Measurements from ENCODE around the gene COPS9. TPM values are rescaled to one million over a fixed set of nuclear protein-coding genes. Genes with fewer than 3 reads are reported as not detected.
A peak's percentile ranks its signal among the peaks of the same experiment; 100 is the strongest.

Gene COPS9
- total and polyA plus RNA-seq, 7 experiments from 2014 or later, result 53.7 to 297 (median 75.6) TPM

DNA sequence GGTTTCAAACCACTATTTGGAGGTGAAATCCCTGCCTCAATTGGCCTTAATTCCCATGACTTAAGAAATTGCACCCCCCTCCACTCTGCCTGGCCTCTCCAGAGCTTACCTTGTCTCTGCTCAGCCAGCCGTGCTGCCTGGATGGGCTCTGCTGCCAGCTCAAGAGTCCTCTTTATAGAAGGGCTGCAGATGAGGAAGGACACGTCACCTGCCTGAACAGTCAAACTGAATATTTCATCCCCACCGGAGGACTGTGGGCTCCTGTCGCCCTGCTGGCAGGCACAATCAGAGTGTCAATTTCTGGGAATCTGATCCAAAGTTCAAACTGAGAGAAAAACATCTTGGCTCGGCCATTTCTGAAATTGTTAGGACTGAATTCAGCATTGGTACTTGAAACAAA, 4.4 kb upstream of the COPS9 start, which contains the start of gene OTOS:
TSS of gene OTOS (minus strand) at position 148 of the 400 bp plus-strand sequence. CDS start 332 bp downstream, outside the sequence.
- Mint-ChIP-seq H3K9me3 (peaks cover 0 to 2% (median 0%) of the 10 kb centered on the region in 11 donors), H3K27ac (no peak within 1 kb of the TSS), H3K36me3 (no peaks in the 10 kb centered on the region), H3K4me1 (peaks cover 8 to 11% (median 9%) of the 10 kb centered on the region in 7 donors), H3K4me3 (no peak within 1 kb of the TSS), H3K27me3 (peaks cover 0 to 7% (median 0%) of the 10 kb centered on the region in 5 donors)
- Histone ChIP-seq H3K27me3 (ENCODE audit: control insufficient read depth in 2 of 2, insufficient read depth in 2 of 2, low read length in 2 of 2) (no peaks in the 10 kb centered on the region), H3K4me1 (ENCODE audit: control insufficient read depth in 2 of 2, insufficient read depth in 2 of 2, low read length in 2 of 2) (peaks cover 5 to 11% of the 10 kb centered on the region in 2 donors), H3K9me3 (ENCODE audit: control insufficient read depth in 2 of 3, low read length in 3 of 3) (no peaks in the 10 kb centered on the region), H3K4me3 (ENCODE audit: low read length) (no peak within 1 kb of the TSS), H3K27ac (ENCODE audit: low read depth, low read length) (no peak within 1 kb of the TSS), H3K36me3 (ENCODE audit: control insufficient read depth in 2 of 3, insufficient read depth in 3 of 3, low read length in 3 of 3) (peaks cover 0 to 10% (median 0%) of the 10 kb centered on the region in 3 experiments)
- ChIA-PET POLR2A (interaction anchor here (0.6 kb wide), 1 partner anchor 115 kb away, joined by 3 read pairs; no protein-coding TSS in a partner anchor), CTCF (interaction anchor here (0.7 to 6.6 kb wide), 2 partner anchors 80 to 370 kb away, joined by 3 to 81 read pairs; no protein-coding TSS in a partner anchor)
- intact Hi-C loops (cut with micrococcal nuclease), result loop anchor here (5.0 to 10.0 kb wide), 5 partner anchors 203 to 1768 kb away; no protein-coding TSS in a partner anchor
- ATAC-seq, result no peak
- no peak for DNase-seq

DNA sequence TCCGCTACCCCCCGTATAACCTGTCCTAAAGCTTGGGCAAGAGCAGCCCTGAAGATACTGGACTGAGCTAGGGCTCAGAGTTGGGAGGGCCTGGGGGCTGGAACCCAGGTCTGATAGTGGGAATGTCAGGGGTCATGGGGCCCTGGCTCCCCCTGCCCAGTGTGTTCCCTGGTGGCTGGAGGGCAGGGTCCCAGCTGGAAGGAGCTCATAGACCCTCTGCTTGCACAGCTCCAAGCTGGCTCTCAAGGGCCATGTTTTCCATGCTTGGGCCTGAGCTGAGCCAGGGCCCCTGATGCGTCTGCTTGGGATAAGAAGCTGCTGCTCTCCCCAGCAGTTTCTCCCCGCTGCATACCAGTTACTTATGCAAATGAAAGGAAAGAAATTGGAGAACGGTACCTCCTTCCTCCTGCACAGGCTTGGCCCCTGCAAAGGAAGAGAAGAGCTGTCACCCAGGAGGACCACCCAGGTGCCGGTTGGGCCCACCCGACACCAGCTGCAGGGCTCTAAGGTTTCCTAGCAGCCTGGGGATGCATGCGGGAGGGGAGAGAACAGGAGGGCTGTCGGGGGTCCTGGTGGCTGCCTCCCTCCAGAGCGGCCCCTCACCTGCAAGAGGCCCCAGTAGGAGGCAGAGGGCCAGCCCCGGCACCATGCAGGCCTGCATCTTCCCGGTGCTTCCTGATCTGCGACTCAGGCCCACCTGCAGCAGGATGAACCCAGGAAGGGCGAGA, 3.7 kb upstream of the COPS9 start:
- Histone ChIP-seq H3K9me3 (ENCODE audit: control insufficient read depth in 2 of 3, low read length in 3 of 3) (no peaks in the 10 kb centered on the region), H3K27me3 (ENCODE audit: control insufficient read depth in 2 of 2, insufficient read depth in 2 of 2, low read length in 2 of 2) (no peaks in the 10 kb centered on the region), H3K4me3 (ENCODE audit: low read length) (no peak overlapping the region), H3K4me1 (ENCODE audit: control insufficient read depth in 2 of 2, insufficient read depth in 2 of 2, low read length in 2 of 2) (peaks cover 12 to 18% of the 10 kb centered on the region in 2 donors), H3K27ac (ENCODE audit: low read depth, low read length) (no peak overlapping the region), H3K36me3 (ENCODE audit: control insufficient read depth in 2 of 3, insufficient read depth in 3 of 3, low read length in 3 of 3) (peaks cover 0 to 10% (median 0%) of the 10 kb centered on the region in 3 experiments)
- POLR2A ChIA-PET, result interaction anchor here (0.6 to 1.2 kb wide), 2 partner anchors 9 to 114 kb away, joined by 3 read pairs; no protein-coding TSS in a partner anchor
- no peak overlapping the region for H3K27ac Mint-ChIP-seq
- peaks cover 14 to 18% (median 16%) of the 10 kb centered on the region in 7 donors for H3K4me1 Mint-ChIP-seq
- intact Hi-C loops (cut with micrococcal nuclease), result loop anchor here (5.0 to 10.0 kb wide), 7 partner anchors 203 to 1768 kb away; partner anchors contain the start of gene HDAC4 (in 1 of the 2)
- peaks cover 0 to 7% (median 0%) of the 10 kb centered on the region in 5 donors for H3K27me3 Mint-ChIP-seq
- DNase-seq, result no peak
- peaks cover 0 to 2% (median 0%) of the 10 kb centered on the region in 11 donors for H3K9me3 Mint-ChIP-seq
- no peak for ATAC-seq
- H3K4me3 Mint-ChIP-seq, result no peak overlapping the region
- no peaks in the 10 kb centered on the region for H3K36me3 Mint-ChIP-seq
- CTCF ChIA-PET, result interaction anchor here (1.2 kb wide), 1 partner anchor 79 kb away, joined by 4 read pairs; no protein-coding TSS in a partner anchor

DNA sequence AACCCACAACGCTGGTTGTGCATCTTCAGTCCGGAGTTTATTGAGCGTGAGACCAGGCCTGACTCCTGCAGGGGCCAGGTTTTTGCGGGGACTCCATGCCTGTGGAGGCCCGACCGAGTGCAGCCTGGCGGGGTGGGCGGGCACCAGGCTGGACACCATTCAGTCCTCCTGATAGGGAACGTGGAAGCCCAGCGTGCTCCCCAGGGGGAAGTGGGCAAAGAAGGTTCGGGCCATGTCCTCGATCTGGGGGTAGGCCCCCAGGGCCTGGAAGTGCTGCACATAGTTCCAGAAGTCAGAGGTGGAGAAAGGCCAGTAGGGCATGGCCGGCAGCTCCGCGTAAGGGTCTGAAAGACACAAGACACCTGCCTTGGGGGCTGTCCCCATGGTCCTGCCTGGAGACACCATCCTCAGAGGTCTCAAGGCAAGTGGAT, 2.9 kb upstream of the COPS9 start:
- ChIA-PET CTCF (interaction anchor here (1.2 to 1.4 kb wide), 2 partner anchors 78 kb away, joined by 4 to 8 read pairs; no protein-coding TSS in a partner anchor), POLR2A (interaction anchor here (1.2 kb wide), 1 partner anchor 8 kb away, joined by 3 read pairs; no protein-coding TSS in a partner anchor)
- H3K9me3 Mint-ChIP-seq, result peaks cover 0 to 3% (median 0%) of the 10 kb centered on the region in 11 donors
- peak overlapping the region in 1 of 10 donors; percentile 16 for H3K4me3 Mint-ChIP-seq
- peaks cover 0 to 10% (median 0%) of the 10 kb centered on the region in 3 experiments for H3K36me3 ChIP-seq (ENCODE audit: control insufficient read depth in 2 of 3, insufficient read depth in 3 of 3, low read length in 3 of 3)
- DNase-seq, result no peak
- H3K9me3 ChIP-seq (ENCODE audit: control insufficient read depth in 2 of 3, low read length in 3 of 3), result no peaks in the 10 kb centered on the region
- peaks cover 0 to 4% (median 0%) of the 10 kb centered on the region in 5 donors for H3K27me3 Mint-ChIP-seq
- no peak overlapping the region for H3K27ac ChIP-seq (ENCODE audit: low read depth, low read length)
- H3K27ac Mint-ChIP-seq, result no peak overlapping the region
- no peaks in the 10 kb centered on the region for H3K27me3 ChIP-seq (ENCODE audit: control insufficient read depth in 2 of 2, insufficient read depth in 2 of 2, low read length in 2 of 2)
- no peaks in the 10 kb centered on the region for H3K36me3 Mint-ChIP-seq
- intact Hi-C loops (cut with micrococcal nuclease), result loop anchor here in 1 of 2 donors (5.0 kb wide), 2 partner anchors 737 to 872 kb away; partner anchors contain the start of gene HDAC4
- ATAC-seq, result no peak
- no peak overlapping the region for H3K4me3 ChIP-seq (ENCODE audit: low read length)
- H3K4me1 Mint-ChIP-seq, result peaks cover 19 to 25% (median 24%) of the 10 kb centered on the region in 7 donors
- H3K4me1 ChIP-seq (ENCODE audit: control insufficient read depth in 2 of 2, insufficient read depth in 2 of 2, low read length in 2 of 2), result peaks cover 17 to 21% of the 10 kb centered on the region in 2 donors

DNA sequence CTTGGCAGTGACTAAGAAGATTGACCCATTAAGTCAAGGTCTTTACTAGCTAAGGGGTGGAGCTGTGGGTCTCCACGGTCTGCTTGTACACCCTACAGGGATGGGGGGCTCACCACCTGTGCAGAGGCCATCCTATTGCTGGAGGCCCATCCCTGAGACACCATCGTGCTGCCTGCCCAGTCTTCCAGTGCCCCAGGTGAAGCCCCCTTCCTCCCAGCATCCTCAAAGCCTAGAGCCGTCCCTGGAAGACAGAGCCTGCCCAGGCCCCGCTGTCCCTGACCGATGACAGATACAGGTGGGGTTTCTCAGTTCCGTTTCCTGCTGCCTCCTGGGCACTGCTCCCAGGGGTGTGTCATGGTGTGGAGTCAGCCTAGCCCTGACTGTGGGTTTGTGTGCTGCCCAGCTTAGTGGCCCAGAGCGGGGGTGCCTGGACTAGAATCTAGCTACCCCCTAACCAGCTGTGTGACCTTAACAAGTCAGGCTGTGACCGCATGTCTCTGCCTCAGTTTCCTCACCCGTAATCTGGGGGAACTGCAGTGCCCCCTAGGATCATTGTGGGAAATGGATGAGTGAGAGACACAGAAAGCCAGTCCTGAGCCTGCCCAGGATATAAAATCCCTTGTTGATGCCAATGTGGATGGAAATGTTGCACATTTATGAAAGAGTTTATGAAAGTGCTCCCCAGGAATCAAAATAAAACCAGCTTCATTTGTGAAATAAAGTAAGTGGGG, 2.3 kb upstream of the COPS9 start:
- intact Hi-C loops (cut with micrococcal nuclease), result loop anchor here in 1 of 2 donors (5.0 kb wide), 2 partner anchors 736 to 871 kb away; partner anchors contain the start of gene HDAC4
- Mint-ChIP-seq H3K27me3 (peaks cover 0 to 4% (median 0%) of the 10 kb centered on the region in 5 donors), H3K4me1 (peaks cover 19 to 29% (median 28%) of the 10 kb centered on the region in 7 donors), H3K27ac (peak overlapping the region in 2 of 9 donors; percentile 14 to 70), H3K4me3 (peak overlapping the region in 8 of 10 donors; percentile 36 to 97 (median 54)), H3K36me3 (peaks cover 0 to under 1% (median 0%) of the 10 kb centered on the region in 5 donors), H3K9me3 (peaks cover 0 to 3% (median 0%) of the 10 kb centered on the region in 11 donors)
- H3K36me3 ChIP-seq (ENCODE audit: control insufficient read depth in 2 of 3, insufficient read depth in 3 of 3, low read length in 3 of 3), result peaks cover 0 to 16% (median 0%) of the 10 kb centered on the region in 3 experiments
- H3K27me3 ChIP-seq (ENCODE audit: control insufficient read depth in 2 of 2, insufficient read depth in 2 of 2, low read length in 2 of 2), result no peaks in the 10 kb centered on the region
- peaks cover 17 to 18% of the 10 kb centered on the region in 2 donors for H3K4me1 ChIP-seq (ENCODE audit: control insufficient read depth in 2 of 2, insufficient read depth in 2 of 2, low read length in 2 of 2)
- no peak overlapping the region for H3K27ac ChIP-seq (ENCODE audit: low read depth, low read length)
- POLR2A ChIA-PET, result interaction anchor here (1.2 kb wide), 1 partner anchor 8 kb away, joined by 3 read pairs; no protein-coding TSS in a partner anchor
- H3K4me3 ChIP-seq (ENCODE audit: low read length), result no peak overlapping the region
- CTCF ChIA-PET, result interaction anchor here (0.9 to 1.4 kb wide), 2 partner anchors 75 to 77 kb away, joined by 3 to 8 read pairs; no protein-coding TSS in a partner anchor
- no peak for DNase-seq
- no peaks in the 10 kb centered on the region for H3K9me3 ChIP-seq (ENCODE audit: control insufficient read depth in 2 of 3, low read length in 3 of 3)
- ATAC-seq, result no peak

DNA sequence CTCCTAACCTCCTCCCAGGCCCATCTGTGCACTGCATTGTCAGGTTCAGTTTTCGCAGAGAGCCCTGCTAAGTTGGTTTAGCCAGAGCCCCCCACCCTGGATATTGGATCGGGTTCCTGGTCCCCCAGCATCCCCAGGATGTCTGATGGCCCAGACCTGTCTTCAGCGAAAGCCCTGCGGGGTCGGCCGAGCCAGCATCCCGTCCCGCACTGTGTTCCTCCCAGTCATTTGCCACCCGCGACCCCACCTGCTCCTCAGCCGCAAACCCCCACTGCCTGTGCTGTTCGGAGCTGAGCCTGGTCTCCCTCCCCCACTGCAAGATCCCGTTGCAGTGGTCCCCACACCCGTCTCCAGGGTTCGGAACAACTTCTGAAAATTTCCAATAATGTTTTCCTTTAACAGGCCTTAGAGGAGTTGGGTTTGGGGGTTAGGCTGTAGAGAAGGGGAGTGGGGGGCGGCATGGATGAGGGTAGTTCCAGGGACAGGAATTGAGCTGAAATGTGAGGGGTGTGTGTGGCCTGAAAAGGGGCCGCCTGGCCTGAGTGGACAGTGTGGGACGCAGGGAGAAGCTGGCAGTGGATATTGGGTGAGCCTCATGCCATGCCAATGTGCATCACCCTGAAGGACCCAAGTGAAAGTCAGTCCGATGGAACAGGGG, 1.6 kb upstream of the COPS9 start:
- ChIA-PET POLR2A (no interaction called here), CTCF (interaction anchor here (0.9 to 1.4 kb wide), 2 partner anchors 74 to 76 kb away, joined by 3 to 8 read pairs; no protein-coding TSS in a partner anchor)
- intact Hi-C loops (cut with micrococcal nuclease), result loop anchor here (2.0 to 5.0 kb wide), 4 partner anchors 297 to 870 kb away; partner anchors contain the start of genes HDAC4 (in 2 of the 2) and GPC1 (in 1 of the 2)

More for the DNA sequence above, 1.6 kb upstream of the COPS9 start:
- no peak overlapping the region for H3K4me3 ChIP-seq (ENCODE audit: low read length)
- Mint-ChIP-seq H3K9me3 (peaks cover 0 to 3% (median 0%) of the 10 kb centered on the region in 11 donors), H3K36me3 (peaks cover 0 to 7% (median 0%) of the 10 kb centered on the region in 5 donors), H3K27me3 (peaks cover 0 to 4% (median 0%) of the 10 kb centered on the region in 5 donors), H3K27ac (peak overlapping the region in 4 of 9 donors; percentile 49 to 88 (median 74)), H3K4me3 (peak overlapping the region; percentile 6 to 97 (median 92)), H3K4me1 (peaks cover 19 to 32% (median 28%) of the 10 kb centered on the region in 7 donors)
- ATAC-seq (no peak), DNase-seq (no peak)
- H3K27me3 ChIP-seq (ENCODE audit: control insufficient read depth in 2 of 2, insufficient read depth in 2 of 2, low read length in 2 of 2), result no peaks in the 10 kb centered on the region
- H3K4me1 ChIP-seq (ENCODE audit: control insufficient read depth in 2 of 2, insufficient read depth in 2 of 2, low read length in 2 of 2), result peaks cover 17 to 18% of the 10 kb centered on the region in 2 donors
- H3K36me3 ChIP-seq (ENCODE audit: control insufficient read depth in 2 of 3, insufficient read depth in 3 of 3, low read length in 3 of 3), result peaks cover 0 to 23% (median 0%) of the 10 kb centered on the region in 3 experiments
- no peak overlapping the region for H3K27ac ChIP-seq (ENCODE audit: low read depth, low read length)
- no peaks in the 10 kb centered on the region for H3K9me3 ChIP-seq (ENCODE audit: control insufficient read depth in 2 of 3, low read length in 3 of 3)

Measured in naive thymus-derived CD4-positive, alpha-beta T cell (primary cell).